Activated T-cell treated with anti-CD3 and anti-CD28 coated beads, Interleukin-2, amount 50 U/mL, for 4 hours (primary cell): ENCODE measurements around the gene MICU1. TPM values are rescaled to one million over a fixed set of nuclear protein-coding genes. Genes with fewer than 3 reads are reported as not detected.
"Not testable (repeated sequence)": the region's sequence is repeated elsewhere in the genome, so short reads cannot be mapped to it uniquely, and the experiment has no call there.

Source experiments
- ATAC-seq, 2 donors: fragments of 200-7000 bp; cut with Tn5 transposase; one replicate each; pipeline ENCODE4 v1.10.0; 2021
- DNase-seq: peaks from one replicate; pipeline ENCODE4 v3.0.0-alpha.2; 2020
- H3K27me3 Mint-ChIP-seq: one replicate; pipeline ENCODE4 v1.8.0; 2021; ENCODE audit warnings: low read depth, mixed read lengths
- H3K36me3 Mint-ChIP-seq: one replicate; pipeline ENCODE4 v1.8.0; 2022; ENCODE audit warnings: mixed read lengths; ENCODE audit not compliant: insufficient read depth
- H3K4me1 Mint-ChIP-seq: one replicate; pipeline ENCODE4 v1.8.0; 2021; ENCODE audit warnings: low read depth, mixed read lengths
- H3K4me3 Mint-ChIP-seq: one replicate; pipeline ENCODE4 v1.8.0; 2021; ENCODE audit warnings: mild to moderate bottlenecking, moderate library complexity, mixed read lengths
- H3K9me3 Mint-ChIP-seq: one replicate; pipeline ENCODE4 v1.8.0; 2021; ENCODE audit warnings: mixed read lengths
- total RNA-seq, 3 donors: library from RNA; stranded (reverse); gene quantifications; one replicate each; pipeline ENCODE4 v1.2.1, GENCODE V29; 2021

MICU1 gene
- total RNA-seq, 3 donors from 2014 or later: 30.3 to 37.3 (median 36.4) TPM

DNA sequence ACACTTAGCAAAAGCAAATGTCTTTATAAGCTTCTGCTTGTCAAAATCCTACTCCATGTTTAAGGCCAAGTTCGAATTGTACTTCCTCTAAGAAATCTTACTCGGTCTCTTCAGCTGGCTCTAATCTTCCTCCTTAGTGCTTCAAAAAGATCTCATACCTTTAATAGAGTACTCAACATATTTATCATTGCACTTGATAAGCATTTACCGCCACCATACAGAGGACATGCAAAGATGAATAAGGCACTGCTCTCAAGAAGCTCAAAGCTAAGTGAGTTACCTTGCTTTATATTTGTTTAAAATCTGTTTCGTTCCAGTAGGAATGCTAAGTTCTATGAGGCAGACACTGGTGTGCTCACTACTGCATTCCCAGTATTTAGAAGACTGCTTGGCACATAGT lies 209.2 kb downstream of the MICU1 start:
- Mint-ChIP-seq H3K9me3 (peaks cover 3% of the 10 kb centered on the region), H3K36me3 (peaks cover 24% of the 10 kb centered on the region), H3K27me3 (no peaks in the 10 kb centered on the region), H3K4me3 (no peak overlapping the region), H3K4me1 (no peaks in the 10 kb centered on the region)
- no peak for ATAC-seq
- no peak for DNase-seq

- ATAC-seq (no peak), DNase-seq (no peak)
- no peaks in the 10 kb centered on the region for H3K4me1 Mint-ChIP-seq
- H3K4me3 Mint-ChIP-seq: no peak overlapping the region
- H3K36me3 Mint-ChIP-seq: peaks cover 18% of the 10 kb centered on the region
- peaks cover 3% of the 10 kb centered on the region for H3K9me3 Mint-ChIP-seq
- no peaks in the 10 kb centered on the region for H3K27me3 Mint-ChIP-seq
Observed at GRCh38 chr10:72414642-72415041, 211.2 kb downstream of the MICU1 start.

GRCh38 chr10:72409167-72409566 lies 216.7 kb downstream of the MICU1 start:
- Mint-ChIP-seq H3K27me3 (no peaks in the 10 kb centered on the region), H3K9me3 (no peaks in the 10 kb centered on the region)

DNA sequence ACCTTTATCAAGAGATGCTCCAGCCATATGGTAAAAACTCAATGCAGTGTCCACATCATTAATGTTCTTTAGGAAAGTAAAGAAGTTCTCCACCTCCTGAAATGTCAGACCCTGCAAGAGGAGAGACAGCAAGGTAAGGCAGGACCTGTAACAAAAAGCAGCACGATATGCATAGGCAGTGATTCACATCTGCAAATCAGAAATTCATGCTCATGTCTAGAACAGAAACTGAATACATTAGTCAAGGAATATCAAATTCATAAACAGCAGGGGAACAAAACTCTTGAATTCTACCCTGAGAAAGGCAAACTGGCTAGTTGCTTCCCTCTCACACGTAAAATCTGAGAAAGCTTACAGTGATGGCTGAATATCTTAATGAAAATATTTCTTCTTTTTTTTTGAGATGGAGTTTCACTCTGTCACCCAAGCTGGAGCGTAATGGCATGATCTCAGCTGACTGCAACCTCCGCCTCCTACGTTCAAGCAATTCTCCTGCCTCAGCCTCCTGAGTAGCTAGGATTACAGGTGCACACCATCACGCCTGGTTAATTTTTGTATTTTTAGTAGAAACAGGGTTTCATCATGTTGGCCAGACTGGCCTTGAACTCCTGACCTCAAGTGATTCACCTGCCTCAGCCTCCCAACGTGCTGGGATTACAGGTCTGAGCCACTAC lies 217.8 kb downstream of the MICU1 start:
- H3K27me3 Mint-ChIP-seq: no peaks in the 10 kb centered on the region
- H3K4me1 Mint-ChIP-seq: no peaks in the 10 kb centered on the region
- DNase-seq: no peak
- peaks cover 15% of the 10 kb centered on the region for H3K36me3 Mint-ChIP-seq
- H3K9me3 Mint-ChIP-seq: no peaks in the 10 kb centered on the region
- ATAC-seq: no peak
- H3K4me3 Mint-ChIP-seq: no peak overlapping the region

More at GRCh38 chr10:72409167-72409566, 216.7 kb downstream of the MICU1 start:
- no peak for DNase-seq
- H3K4me1 Mint-ChIP-seq: no peaks in the 10 kb centered on the region
- ATAC-seq: no peak
- H3K36me3 Mint-ChIP-seq: peaks cover 11% of the 10 kb centered on the region
- H3K4me3 Mint-ChIP-seq: no peak overlapping the region

- DNase-seq: no peak
- H3K27me3 Mint-ChIP-seq: no peaks in the 10 kb centered on the region
- no peak overlapping the region for H3K4me3 Mint-ChIP-seq
- H3K36me3 Mint-ChIP-seq: peaks cover 16% of the 10 kb centered on the region
- no peak for ATAC-seq
- H3K9me3 Mint-ChIP-seq: no peaks in the 10 kb centered on the region
- no peaks in the 10 kb centered on the region for H3K4me1 Mint-ChIP-seq
Observed at GRCh38 chr10:72407471-72407870, 218.4 kb downstream of the MICU1 start.

- ATAC-seq, H3K9me3 Mint-ChIP-seq, H3K27me3 Mint-ChIP-seq: not testable (repeated sequence)
Observed at GRCh38 chr10:72395581-72395980, 230.3 kb downstream of the MICU1 start.

GRCh38 chr10:72392571-72392970 lies 233.3 kb downstream of the MICU1 start:
- Mint-ChIP-seq H3K4me1 (no peaks in the 10 kb centered on the region), H3K36me3 (peaks cover 10% of the 10 kb centered on the region), H3K4me3 (no peak overlapping the region), H3K27me3 (no peaks in the 10 kb centered on the region), H3K9me3 (no peaks in the 10 kb centered on the region)
- DNase-seq: no peak
- no peak for ATAC-seq

More at GRCh38 chr10:72395581-72395980, 230.3 kb downstream of the MICU1 start:
- DNase-seq, H3K4me1 Mint-ChIP-seq, H3K4me3 Mint-ChIP-seq: not testable (repeated sequence)
- H3K36me3 Mint-ChIP-seq: peaks cover 23% of the 10 kb centered on the region

GRCh38 chr10:72390764-72391163 lies 235.1 kb downstream of the MICU1 start:
- ATAC-seq (no peak), DNase-seq (no peak)
- H3K4me1 Mint-ChIP-seq: no peaks in the 10 kb centered on the region
- H3K27me3 Mint-ChIP-seq: no peaks in the 10 kb centered on the region
- peaks cover 7% of the 10 kb centered on the region for H3K36me3 Mint-ChIP-seq
- no peak overlapping the region for H3K4me3 Mint-ChIP-seq
- no peaks in the 10 kb centered on the region for H3K9me3 Mint-ChIP-seq

DNA sequence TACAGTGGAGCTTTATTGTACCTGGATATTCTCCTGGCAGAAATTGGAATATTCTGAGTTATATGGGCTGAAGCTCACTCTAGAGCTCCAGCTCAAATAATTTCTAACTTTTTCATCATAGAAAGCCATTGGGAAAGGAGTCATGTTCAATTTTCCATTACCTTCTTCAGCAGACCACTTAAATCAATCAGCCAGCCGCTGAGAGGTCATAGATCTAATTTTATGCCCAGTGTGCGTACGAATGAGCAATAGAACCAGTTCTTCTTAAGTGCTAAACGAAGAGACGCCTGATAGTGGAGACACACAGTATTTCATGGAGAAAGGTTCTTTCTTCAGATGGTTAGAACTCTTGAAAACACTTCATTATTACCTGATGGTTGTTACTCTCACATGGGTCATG lies 236.2 kb downstream of the MICU1 start:
- H3K36me3 Mint-ChIP-seq: peaks cover 7% of the 10 kb centered on the region
- no peak overlapping the region for H3K4me3 Mint-ChIP-seq
- DNase-seq: no peak
- ATAC-seq: no peak
- H3K4me1 Mint-ChIP-seq: no peaks in the 10 kb centered on the region
- no peaks in the 10 kb centered on the region for H3K9me3 Mint-ChIP-seq
- no peaks in the 10 kb centered on the region for H3K27me3 Mint-ChIP-seq

DNA sequence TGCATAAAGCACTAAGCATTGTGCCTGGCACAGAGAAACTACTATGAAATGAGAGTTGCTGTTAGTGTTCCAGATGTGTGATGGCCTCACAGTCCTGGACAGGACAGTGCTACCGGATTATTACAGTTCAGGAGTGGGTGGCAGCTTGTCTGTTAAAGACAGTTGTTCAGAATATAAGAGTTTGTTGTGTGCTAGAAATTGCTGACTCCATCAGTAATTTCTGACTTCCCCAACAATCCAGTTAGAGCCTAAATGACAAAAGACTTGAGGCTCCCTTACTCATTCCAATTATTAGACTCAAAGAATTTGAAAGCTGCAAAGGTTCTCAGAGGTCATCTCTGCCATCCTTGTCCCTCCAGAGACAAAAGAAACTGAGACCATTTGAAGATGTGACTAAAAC lies 236.9 kb downstream of the MICU1 start:
- DNase-seq (no peak), ATAC-seq (no peak)
- H3K4me3 Mint-ChIP-seq: no peak overlapping the region
- H3K9me3 Mint-ChIP-seq: no peaks in the 10 kb centered on the region
- no peaks in the 10 kb centered on the region for H3K4me1 Mint-ChIP-seq
- peaks cover 7% of the 10 kb centered on the region for H3K36me3 Mint-ChIP-seq
- H3K27me3 Mint-ChIP-seq: no peaks in the 10 kb centered on the region

GRCh38 chr10:72388062-72388461 lies 237.8 kb downstream of the MICU1 start:
- no peak overlapping the region for H3K4me3 Mint-ChIP-seq
- no peak for ATAC-seq

GRCh38 chr10:72386916-72387586 lies 238.8 kb downstream of the MICU1 start:
- no peak for ATAC-seq

More at GRCh38 chr10:72388062-72388461, 237.8 kb downstream of the MICU1 start:
- Mint-ChIP-seq H3K36me3 (peaks cover 4% of the 10 kb centered on the region), H3K9me3 (no peaks in the 10 kb centered on the region), H3K27me3 (no peaks in the 10 kb centered on the region), H3K4me1 (no peaks in the 10 kb centered on the region)
- no peak for DNase-seq

DNA sequence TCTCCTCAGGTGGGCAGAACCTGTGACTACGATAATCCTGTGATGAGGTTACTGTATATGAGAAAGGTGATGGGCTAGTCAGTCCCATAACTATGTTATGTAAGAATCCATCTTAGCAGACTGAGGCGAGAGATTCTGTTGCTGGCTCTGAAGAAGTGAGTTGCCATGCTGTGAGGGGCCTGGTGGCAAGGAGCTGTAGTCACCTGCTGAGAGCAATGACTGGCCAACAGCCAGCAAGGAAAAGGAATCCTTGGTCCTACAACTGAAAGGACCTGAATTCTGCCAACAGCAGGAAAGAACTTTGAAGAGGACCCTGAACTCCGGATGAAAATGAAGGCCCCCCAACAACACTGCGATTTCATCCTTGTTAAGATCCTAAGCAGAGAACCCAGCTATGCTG lies 240.2 kb downstream of the MICU1 start:
- Mint-ChIP-seq H3K9me3 (no peaks in the 10 kb centered on the region), H3K4me3 (no peak overlapping the region), H3K36me3 (peaks cover 1% of the 10 kb centered on the region), H3K27me3 (no peaks in the 10 kb centered on the region), H3K4me1 (no peaks in the 10 kb centered on the region)
- no peak for DNase-seq
- no peak for ATAC-seq

More at GRCh38 chr10:72386916-72387586, 238.8 kb downstream of the MICU1 start:
- peaks cover 1% of the 10 kb centered on the region for H3K36me3 Mint-ChIP-seq
- no peaks in the 10 kb centered on the region for H3K27me3 Mint-ChIP-seq
- DNase-seq: no peak
- H3K4me1 Mint-ChIP-seq: no peaks in the 10 kb centered on the region
- no peaks in the 10 kb centered on the region for H3K9me3 Mint-ChIP-seq
- no peak overlapping the region for H3K4me3 Mint-ChIP-seq

GRCh38 chr10:72384982-72385381 lies 240.9 kb downstream of the MICU1 start:
- not testable (repeated sequence) for H3K4me3 Mint-ChIP-seq, H3K36me3 Mint-ChIP-seq, H3K9me3 Mint-ChIP-seq, ATAC-seq, H3K4me1 Mint-ChIP-seq, DNase-seq, H3K27me3 Mint-ChIP-seq

DNA sequence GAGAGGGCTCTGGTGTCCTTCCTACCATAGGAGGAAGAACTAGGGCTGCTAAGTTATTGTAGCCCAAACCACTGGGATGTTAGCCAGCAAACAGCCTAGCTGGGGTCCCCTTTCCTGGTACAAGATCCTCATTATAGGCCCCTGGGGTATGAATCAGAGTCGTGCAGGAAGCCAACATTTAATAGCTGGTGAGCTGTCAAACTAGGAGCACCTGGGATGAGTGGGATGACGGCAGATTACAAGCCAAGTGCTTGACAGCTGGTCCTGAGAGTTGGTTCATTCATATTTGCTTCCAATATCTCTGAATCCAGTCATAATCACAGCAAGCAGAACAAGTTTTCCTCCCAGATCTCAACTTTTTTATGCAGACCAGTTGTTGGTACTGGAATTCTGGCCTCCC lies 246.1 kb downstream of the MICU1 start:
- Mint-ChIP-seq H3K36me3 (peaks cover 5% of the 10 kb centered on the region), H3K4me1 (no peaks in the 10 kb centered on the region), H3K4me3 (no peak overlapping the region), H3K27me3 (no peaks in the 10 kb centered on the region), H3K9me3 (no peaks in the 10 kb centered on the region)
- no peak for DNase-seq
- ATAC-seq: no peak
